D721Med (cell line): Measurements from ENCODE around the gene CLRN3.

Source experiments
- DNase-seq: peaks from one replicate; pipeline ENCODE4 v3.0.0; 2011; ENCODE audit warnings: low spot score; ENCODE audit not compliant: insufficient read length
- FAIRE-seq: peaks from 2 replicates; lab custom pipeline; 2011; peaks lifted over from hg19 to GRCh38; lab: Jason Lieb, UNC
- CTCF ChIP-seq: IDR thresholded peaks from 2 replicates; pipeline ENCODE4 v1.5.1; 2012; ENCODE audit warnings: mild to moderate bottlenecking, control low read depth; ENCODE audit not compliant: insufficient read depth; ENCODE audit errors: missing control alignments

The CLRN3 gene

GRCh38 chr10:127892743-127893142, at the start of gene CLRN3:
CLRN3 (minus strand) TSS chr10:127892941; CDS start chr10:127892784, 157 bp downstream.
- no peak for TF ChIP-seq CTCF
- no peak for DNase-seq
- no peak for FAIRE-seq

- no peak for TF ChIP-seq CTCF
- FAIRE-seq (no peak), DNase-seq (no peak)
Measured at GRCh38 chr10:127940866-127941640, 48.3 kb upstream of the CLRN3 start.

- no peak for DNase-seq
- TF ChIP-seq CTCF = no peak
- FAIRE-seq = no peak
Measured at GRCh38 chr10:127939786-127940330, 47.1 kb upstream of the CLRN3 start.

- no peak for FAIRE-seq
- no peak for TF ChIP-seq CTCF
- no peak for DNase-seq
Measured at GRCh38 chr10:127937915-127938463, 45.2 kb upstream of the CLRN3 start.

- TF ChIP-seq CTCF = no peak
- no peak for FAIRE-seq
- DNase-seq = no peak
Measured at GRCh38 chr10:127937069-127937468, 44.3 kb upstream of the CLRN3 start.

GRCh38 chr10:127935071-127935561, 42.4 kb upstream of the CLRN3 start:
- no peak for FAIRE-seq
- no peak for DNase-seq
- no peak for TF ChIP-seq CTCF
